ENCODE measurements around the gene LASP1. TPM values are rescaled to one million over a fixed set of nuclear protein-coding genes. Genes with fewer than 3 reads are reported as not detected.
A peak's percentile ranks its signal among the peaks of the same experiment; 100 is the strongest.

The LASP1 gene
- total RNA-seq, 2 donors from 2014 or later: 141 to 185 TPM

- no peak for ATAC-seq
- H3K9me3 Mint-ChIP-seq: no peaks in the 10 kb centered on the region
- peak in 1 of 2 donors; percentile 75 for DNase-seq (ENCODE audit: low spot score in 2 of 2)
- H3K27ac Mint-ChIP-seq: peak overlapping the region; percentile 98 to 100
- H3K36me3 Mint-ChIP-seq: peaks cover 5 to 19% of the 10 kb centered on the region in 2 donors
Measured at GRCh38 chr17:38867179-38867967, 2.5 kb upstream of the LASP1 start.

GRCh38 chr17:38867968-38868816 is 1.7 kb upstream of the LASP1 start:
- ATAC-seq: peak in 1 of 2 donors; percentile 8
- no peak for DNase-seq (ENCODE audit: low spot score in 2 of 2)
- H3K36me3 Mint-ChIP-seq: peaks cover 5 to 19% of the 10 kb centered on the region in 2 donors
- H3K27ac Mint-ChIP-seq: peak overlapping the region; percentile 98 to 100
- H3K9me3 Mint-ChIP-seq: no peaks in the 10 kb centered on the region

GRCh38 chr17:38868817-38869525 is 887 bp upstream of the LASP1 start:
- H3K27ac Mint-ChIP-seq: peak overlapping the region; percentile 98 to 100
- peak; percentile 54 to 63 for ATAC-seq
- peak; percentile 88 to 95 for DNase-seq (ENCODE audit: low spot score in 2 of 2)
- no peaks in the 10 kb centered on the region for H3K9me3 Mint-ChIP-seq
- H3K36me3 Mint-ChIP-seq: peaks cover 5 to 19% of the 10 kb centered on the region in 2 donors

- H3K36me3 Mint-ChIP-seq: peaks cover 5 to 19% of the 10 kb centered on the region in 2 donors
- peak; percentile 33 to 54 for ATAC-seq
- H3K27ac Mint-ChIP-seq: peak overlapping the region; percentile 96 to 98
- peak; percentile 70 to 72 for DNase-seq (ENCODE audit: low spot score in 2 of 2)
- H3K9me3 Mint-ChIP-seq: no peaks in the 10 kb centered on the region
Measured at GRCh38 chr17:38870259-38871165, 654 bp downstream of the LASP1 start.

DNA sequence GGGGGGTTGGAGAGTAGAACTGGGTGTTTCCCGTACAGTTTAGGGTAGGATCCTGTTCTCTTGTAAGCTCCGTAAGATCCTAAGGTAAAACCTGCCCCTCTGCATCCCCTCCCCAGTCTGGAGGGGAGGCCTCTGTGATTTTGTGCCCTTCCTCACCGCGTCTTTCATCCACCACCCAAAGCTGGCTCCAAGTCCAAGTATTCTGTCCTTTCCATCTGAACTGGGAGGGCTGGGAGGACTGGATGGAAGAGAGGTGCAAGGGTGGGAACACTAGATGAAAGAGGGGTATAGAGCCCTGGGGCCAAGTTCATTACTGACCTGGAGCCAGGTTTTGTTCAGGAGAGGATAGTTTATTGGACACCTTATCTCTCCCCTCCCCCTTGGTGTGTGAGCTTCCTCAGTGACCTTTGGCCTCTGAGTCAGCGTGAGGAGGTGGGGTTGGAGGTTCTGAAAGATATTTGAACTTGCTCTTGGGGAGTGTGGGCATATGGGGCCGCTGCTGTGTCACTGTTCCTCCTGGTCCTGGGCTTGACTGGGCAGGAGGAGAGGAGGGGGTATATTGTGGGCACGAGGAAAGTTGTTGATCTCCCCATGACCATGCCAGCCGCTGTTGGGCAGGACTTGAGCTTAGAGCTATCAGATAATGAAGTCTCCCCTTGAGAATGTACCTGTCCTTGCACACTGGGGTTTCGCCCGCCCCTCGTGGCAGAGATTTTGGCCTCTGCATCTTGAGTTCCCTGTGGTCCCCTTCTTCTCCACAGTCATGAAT is 1.6 kb downstream of the LASP1 start:
- H3K36me3 Mint-ChIP-seq: peaks cover 5 to 19% of the 10 kb centered on the region in 2 donors
- ATAC-seq: peak; percentile 34 to 55
- H3K27ac Mint-ChIP-seq: peak overlapping the region; percentile 81 to 98
- DNase-seq (ENCODE audit: low spot score in 2 of 2): peak; percentile 72 to 79
- no peaks in the 10 kb centered on the region for H3K9me3 Mint-ChIP-seq

DNA sequence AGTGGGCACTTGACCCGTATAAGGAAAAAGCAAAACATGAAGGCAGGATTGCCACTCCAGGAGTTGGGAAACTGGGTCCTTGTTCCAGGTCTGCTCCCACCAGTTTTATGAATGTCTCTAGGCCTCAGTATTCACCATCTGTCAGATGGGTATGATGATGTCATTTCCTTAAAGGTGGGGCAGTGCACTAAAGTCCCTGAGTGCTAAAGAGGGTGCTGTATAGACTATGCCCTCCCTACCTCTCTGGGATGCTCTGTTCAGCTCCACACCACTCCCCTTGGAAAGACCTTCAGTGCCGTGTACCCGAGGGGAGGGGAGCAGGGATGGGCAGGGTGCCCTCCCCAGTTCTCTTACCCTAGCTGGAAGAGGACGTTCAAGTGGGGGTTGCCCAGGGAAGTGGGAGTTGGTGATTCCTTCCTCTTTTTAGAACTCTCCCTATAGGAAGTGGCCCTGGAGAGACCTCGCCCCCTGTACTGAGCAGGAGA is 2.2 kb downstream of the LASP1 start:
- peaks cover 5 to 19% of the 10 kb centered on the region in 2 donors for H3K36me3 Mint-ChIP-seq
- ATAC-seq: peak in 1 of 2 donors; percentile 15

DNA sequence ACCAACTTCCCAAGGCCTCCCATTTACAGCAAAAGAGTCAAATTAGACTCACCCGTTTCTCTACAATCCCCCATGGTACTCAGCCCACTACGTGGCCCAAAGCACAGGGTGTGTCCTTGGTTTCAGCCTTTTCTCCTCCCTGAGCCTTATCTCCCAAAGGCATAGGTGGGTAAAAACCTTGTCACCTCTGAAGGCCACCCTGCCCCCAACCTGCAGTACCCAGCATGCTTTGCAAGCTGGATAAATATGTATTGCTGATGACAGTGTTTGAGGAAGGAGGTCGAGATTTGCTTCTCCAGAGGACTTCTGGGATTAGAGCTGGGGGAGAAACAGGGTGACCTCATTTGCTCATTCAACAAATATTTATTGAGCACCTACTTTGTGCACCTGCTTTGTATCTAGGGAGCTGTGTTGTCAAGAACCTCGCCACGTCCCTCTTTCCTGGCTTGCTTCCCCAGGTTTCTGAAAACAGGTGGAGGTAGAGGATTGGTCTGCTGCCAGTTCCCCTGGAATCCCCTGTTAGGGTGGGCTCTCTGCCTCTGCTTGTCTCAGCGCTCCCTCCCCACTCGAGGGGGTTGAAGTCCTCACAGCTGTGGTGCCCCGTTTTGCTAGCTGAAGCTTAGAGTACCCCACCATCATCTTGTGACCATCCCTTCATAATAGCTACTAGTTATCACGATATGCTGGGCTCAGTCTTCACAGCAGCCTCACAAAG is 3.0 kb downstream of the LASP1 start:
- Mint-ChIP-seq H3K36me3 (peaks cover 6 to 19% of the 10 kb centered on the region in 2 donors), H3K9me3 (no peaks in the 10 kb centered on the region), H3K27ac (peak overlapping the region; percentile 33 to 98)
- DNase-seq (ENCODE audit: low spot score in 2 of 2) (no peak), ATAC-seq (no peak)

More for the DNA sequence above, 2.2 kb downstream of the LASP1 start:
- peak overlapping the region; percentile 81 to 98 for H3K27ac Mint-ChIP-seq
- DNase-seq (ENCODE audit: low spot score in 2 of 2): no peak
- no peaks in the 10 kb centered on the region for H3K9me3 Mint-ChIP-seq

- H3K27ac Mint-ChIP-seq: peak overlapping the region; percentile 20 to 65
- DNase-seq (ENCODE audit: low spot score in 2 of 2) (no peak), ATAC-seq (no peak)
- no peaks in the 10 kb centered on the region for H3K9me3 Mint-ChIP-seq
- H3K36me3 Mint-ChIP-seq: peaks cover 10 to 19% of the 10 kb centered on the region in 2 donors
Measured at GRCh38 chr17:38873640-38874380, 4.0 kb downstream of the LASP1 start.

DNA sequence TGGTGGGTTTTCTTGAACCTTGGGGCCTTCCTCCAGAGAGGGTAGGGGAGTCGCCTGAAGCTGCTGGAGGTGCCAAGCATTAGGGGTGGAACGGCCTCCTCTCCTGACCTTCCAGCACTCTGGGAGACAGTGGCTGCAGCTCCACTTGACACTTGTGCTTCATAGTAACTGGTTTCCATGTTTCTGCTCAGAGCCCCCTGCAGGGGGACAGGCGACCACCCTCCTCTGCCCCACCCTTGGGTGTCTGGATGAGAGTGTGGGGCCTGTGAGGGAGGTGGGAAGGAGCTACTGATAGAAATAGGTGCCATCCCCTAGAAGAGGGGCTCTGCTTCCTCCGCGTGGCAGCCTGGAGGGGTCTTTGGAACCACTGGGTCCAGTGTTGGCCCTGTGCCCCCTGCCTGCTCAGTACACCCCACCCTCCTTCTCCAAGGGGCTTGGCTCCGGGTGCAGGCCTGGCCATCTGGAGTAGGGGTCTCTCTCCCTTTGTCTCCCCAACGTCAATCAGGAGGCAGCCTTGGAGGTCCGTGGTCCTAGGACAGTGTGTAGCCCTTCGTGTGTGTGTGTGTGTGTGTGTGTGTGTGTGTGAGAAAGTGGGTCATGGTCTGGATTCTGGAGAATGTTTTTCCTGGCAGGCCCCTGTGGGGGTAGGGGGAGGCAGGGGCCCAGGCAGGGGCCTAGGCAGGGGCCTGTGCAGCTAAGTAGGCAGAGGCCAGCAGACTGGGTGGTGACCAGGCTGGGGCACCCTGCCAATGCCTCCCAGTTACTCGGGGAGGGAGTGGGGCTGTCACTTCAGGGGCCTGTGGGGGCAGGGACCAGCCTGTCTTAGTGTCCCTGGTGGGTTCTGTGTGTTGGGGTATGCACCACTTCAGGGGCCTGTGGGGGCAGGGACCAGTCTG is 4.9 kb downstream of the LASP1 start:
- Mint-ChIP-seq H3K27ac (peak overlapping the region; percentile 65 to 72), H3K36me3 (peaks cover 14 to 18% of the 10 kb centered on the region in 2 donors), H3K9me3 (no peaks in the 10 kb centered on the region)
- no peak for ATAC-seq
- DNase-seq (ENCODE audit: low spot score in 2 of 2): no peak

- Mint-ChIP-seq H3K27ac (peak overlapping the region; percentile 44 to 72), H3K36me3 (peaks cover 13 to 17% of the 10 kb centered on the region in 2 donors), H3K9me3 (no peaks in the 10 kb centered on the region)
- DNase-seq (ENCODE audit: low spot score in 2 of 2): no peak
- ATAC-seq: no peak
Measured at GRCh38 chr17:38875477-38876075, 5.7 kb downstream of the LASP1 start.

GRCh38 chr17:38877130-38877851 is 7.4 kb downstream of the LASP1 start:
- no peaks in the 10 kb centered on the region for H3K9me3 Mint-ChIP-seq
- peak; percentile 20 to 28 for ATAC-seq
- peak overlapping the region; percentile 50 to 81 for H3K27ac Mint-ChIP-seq
- DNase-seq (ENCODE audit: low spot score in 2 of 2): no peak
- H3K36me3 Mint-ChIP-seq: peaks cover 5 to 29% of the 10 kb centered on the region in 2 donors

All from activated naive CD4-positive, alpha-beta T cell treated with anti-CD3 and anti-CD28 coated beads, Interleukin-2, amount 50 U/mL, for 72 hours (primary cell).